ENCODE measurements around the gene NECTIN3. TPM values are rescaled to one million over a fixed set of nuclear protein-coding genes. Genes with fewer than 3 reads are reported as not detected.

The NECTIN3 gene
- total RNA-seq, 4 donors from 2014 or later: 1.4 to 9.9 (median 2.0) TPM

GRCh38 chr3:111035316-111035715, 36.3 kb upstream of the NECTIN3 start:
- WGBS, 2 donors: 58 to 65% methylated on average over 2 of the region's 2 CpGs
- Histone ChIP-seq H3K4me3 (no peak overlapping the region), H3K4me1 (no peaks in the 10 kb centered on the region)

GRCh38 chr3:111035902-111036301, 35.7 kb upstream of the NECTIN3 start:
- TF ChIP-seq CTCF (IDR thresholded peaks at IDR 0.05): no peak
- no peak for TF ChIP-seq POLR2A (IDR thresholded peaks at IDR 0.05)
- intact Hi-C loops (cut with DNase I): no loop called here
- no peak overlapping the region for H3K27ac ChIP-seq
- H3K27me3 ChIP-seq: no peaks in the 10 kb centered on the region
- no peaks in the 10 kb centered on the region for H3K4me1 ChIP-seq
- DNase-seq: no peak
- peaks cover 0 to 5% (median 0%) of the 10 kb centered on the region in 3 donors for H3K9me3 ChIP-seq
- H3K36me3 ChIP-seq: no peaks in the 10 kb centered on the region
- 100% methylated on average over 1 of the region's 2 CpGs; no CpG with 5 or more reads in 1 of the 2 donors for WGBS, 2 donors
- H3K4me3 ChIP-seq: no peak overlapping the region

More at GRCh38 chr3:111035316-111035715, 36.3 kb upstream of the NECTIN3 start:
- intact Hi-C loops (cut with DNase I): no loop called here
- TF ChIP-seq POLR2A (IDR thresholded peaks at IDR 0.05) (no peak), CTCF (IDR thresholded peaks at IDR 0.05) (no peak)
- peaks cover 0 to 5% (median 0%) of the 10 kb centered on the region in 3 donors for H3K9me3 ChIP-seq
- H3K36me3 ChIP-seq: no peaks in the 10 kb centered on the region
- H3K27ac ChIP-seq: no peak overlapping the region
- DNase-seq: no peak
- H3K27me3 ChIP-seq: no peaks in the 10 kb centered on the region

GRCh38 chr3:111040959-111041358, 30.7 kb upstream of the NECTIN3 start:
- no peak for DNase-seq
- Histone ChIP-seq H3K4me3 (no peak overlapping the region), H3K4me1 (no peaks in the 10 kb centered on the region), H3K27ac (no peak overlapping the region), H3K27me3 (no peaks in the 10 kb centered on the region), H3K36me3 (no peaks in the 10 kb centered on the region), H3K9me3 (peaks cover 0 to 5% (median 0%) of the 10 kb centered on the region in 3 donors)
- intact Hi-C loops (cut with DNase I): no loop called here
- TF ChIP-seq CTCF (IDR thresholded peaks at IDR 0.05) (no peak), POLR2A (IDR thresholded peaks at IDR 0.05) (no peak)
- WGBS, 2 donors: 88 to 94% methylated on average over 2 of the region's 2 CpGs

- H3K27me3 ChIP-seq: no peaks in the 10 kb centered on the region
- DNase-seq: no peak
- no peaks in the 10 kb centered on the region for H3K4me1 ChIP-seq
- H3K9me3 ChIP-seq: no peaks in the 10 kb centered on the region
- intact Hi-C loops (cut with DNase I): no loop called here
- 74 to 83% methylated on average over 6 of the region's 6 CpGs for WGBS, 2 donors
- TF ChIP-seq POLR2A (IDR thresholded peaks at IDR 0.05) (no peak), CTCF (IDR thresholded peaks at IDR 0.05) (no peak)
- no peak overlapping the region for H3K27ac ChIP-seq
- no peak overlapping the region for H3K4me3 ChIP-seq
- H3K36me3 ChIP-seq: no peaks in the 10 kb centered on the region
Observed at GRCh38 chr3:111045564-111045963, 26.1 kb upstream of the NECTIN3 start.

GRCh38 chr3:111047042-111047441, 24.6 kb upstream of the NECTIN3 start:
- H3K27ac ChIP-seq: no peak overlapping the region
- DNase-seq: no peak
- no peaks in the 10 kb centered on the region for H3K36me3 ChIP-seq
- no peaks in the 10 kb centered on the region for H3K27me3 ChIP-seq
- H3K4me1 ChIP-seq: no peaks in the 10 kb centered on the region
- no peak overlapping the region for H3K4me3 ChIP-seq
- no peaks in the 10 kb centered on the region for H3K9me3 ChIP-seq
- no peak for TF ChIP-seq CTCF (IDR thresholded peaks at IDR 0.05)
- TF ChIP-seq POLR2A (IDR thresholded peaks at IDR 0.05): no peak
- intact Hi-C loops (cut with DNase I): no loop called here
